ENCODE measurements around the gene CHRND. TPM values are rescaled to one million over a fixed set of nuclear protein-coding genes. Genes with fewer than 3 reads are reported as not detected.

CHRND gene
- total RNA-seq, 2 experiments from 2014 or later: not detected

DNA sequence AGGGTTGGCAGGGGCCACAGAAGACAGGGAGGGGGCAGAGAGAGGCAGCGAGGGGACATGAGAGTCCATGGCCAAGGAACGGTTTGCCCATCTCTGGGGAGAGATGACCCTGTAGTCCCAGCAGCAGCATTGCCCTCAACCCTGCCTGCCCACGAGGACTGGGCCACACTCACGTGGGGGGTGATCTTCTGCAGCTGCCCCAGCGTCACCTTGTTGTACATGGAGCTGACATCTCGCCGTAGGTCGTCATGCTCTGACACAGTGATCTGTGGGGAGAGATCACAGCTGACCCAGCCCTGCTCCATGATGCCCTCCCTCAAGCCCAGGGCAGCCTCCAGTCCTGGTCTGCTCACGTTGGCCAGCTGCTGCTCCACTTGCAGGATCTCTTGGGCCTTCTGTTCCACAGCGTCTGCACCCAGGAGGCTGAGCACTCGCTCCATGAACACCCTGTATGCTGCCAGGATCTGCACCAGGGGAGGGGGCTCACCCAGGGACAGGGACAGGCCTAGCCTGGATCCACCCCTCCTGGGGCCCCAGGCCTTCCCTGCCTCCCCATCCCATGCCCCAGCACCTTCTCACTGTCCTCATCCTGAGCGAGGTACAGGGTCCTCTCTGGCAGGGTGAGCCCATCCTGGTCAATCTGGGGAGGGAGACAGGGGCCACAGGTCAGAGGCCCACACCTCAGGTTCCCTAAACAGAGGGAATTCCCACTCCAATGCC lies 41.2 kb upstream of the CHRND start:
- POLR2A ChIA-PET: no interaction called here
- no peak overlapping the region for H3K27ac Mint-ChIP-seq
- ATAC-seq (ENCODE audit: low read depth): no peak
- H3K9me3 Mint-ChIP-seq: no peaks in the 10 kb centered on the region
- no peaks in the 10 kb centered on the region for H3K4me1 Mint-ChIP-seq
- H3K27me3 Mint-ChIP-seq: peaks cover 43% of the 10 kb centered on the region
- no peak overlapping the region for H3K4me3 Mint-ChIP-seq
- H3K36me3 Mint-ChIP-seq: no peaks in the 10 kb centered on the region
- peak; percentile 25 for DNase-seq

DNA sequence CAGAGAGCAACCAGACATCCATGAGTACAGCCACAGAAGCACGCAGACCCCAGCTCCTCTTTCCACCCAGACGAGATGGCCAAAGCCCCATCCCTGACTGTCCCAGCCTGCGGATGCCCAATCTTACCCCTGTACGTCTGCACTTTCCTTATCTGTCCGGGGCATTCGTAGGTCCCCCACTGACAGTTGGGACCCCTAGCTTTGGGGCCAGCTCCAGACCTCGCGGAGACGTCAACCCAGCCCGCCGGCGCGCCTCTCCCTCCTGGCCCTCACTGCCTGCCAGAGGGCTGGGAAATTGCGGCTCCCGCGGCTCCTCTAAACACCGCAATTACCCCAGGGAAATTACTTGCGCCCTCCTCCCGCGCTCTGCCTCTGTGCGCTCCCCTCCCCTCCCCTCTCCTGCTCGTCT lies 40.6 kb upstream of the CHRND start:
- DNase-seq: peak; percentile 35
- Mint-ChIP-seq H3K9me3 (no peaks in the 10 kb centered on the region), H3K4me1 (no peaks in the 10 kb centered on the region), H3K36me3 (no peaks in the 10 kb centered on the region), H3K27ac (no peak overlapping the region), H3K4me3 (no peak overlapping the region), H3K27me3 (peaks cover 45% of the 10 kb centered on the region)
- POLR2A ChIA-PET: no interaction called here
- ATAC-seq (ENCODE audit: low read depth): no peak

DNA sequence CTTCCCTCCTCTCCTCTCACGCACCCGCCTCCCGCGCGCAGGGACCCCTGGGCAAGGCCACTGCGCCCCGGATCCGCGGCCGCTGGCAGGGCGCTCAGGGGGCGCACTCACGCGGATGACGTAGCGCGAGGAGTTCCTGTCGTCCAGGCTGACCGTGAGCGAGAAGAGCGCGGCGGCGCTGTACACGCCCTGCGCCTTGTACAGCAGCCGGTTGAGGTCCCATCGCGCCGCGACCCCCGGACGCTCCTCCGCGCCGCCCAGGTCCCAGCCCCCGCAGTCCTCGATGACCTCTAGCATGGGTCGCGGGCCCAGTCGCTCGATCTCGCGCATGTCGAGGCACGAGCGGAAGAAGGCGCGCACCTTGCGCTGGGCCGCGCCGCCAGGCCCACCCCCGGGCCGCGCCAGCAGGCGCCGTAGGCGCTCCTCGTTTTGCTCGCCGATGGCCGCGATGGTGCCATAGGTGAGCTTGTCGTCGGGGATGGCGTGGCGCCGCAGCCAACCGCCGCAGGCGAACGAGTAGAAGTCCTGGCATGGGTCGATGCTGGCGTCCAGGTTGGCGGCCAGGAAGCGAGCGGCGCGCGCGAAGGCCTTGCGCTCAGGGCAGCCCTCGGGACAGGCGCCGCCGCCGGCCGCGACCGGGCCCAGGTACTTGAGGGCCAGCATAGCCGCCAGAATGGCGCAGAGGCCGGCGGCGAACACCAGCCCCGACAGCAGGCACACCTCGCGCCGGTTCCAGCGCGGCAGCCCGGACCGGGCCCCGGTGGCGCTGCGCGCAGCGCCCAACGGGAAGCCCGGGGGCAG lies 40.0 kb upstream of the CHRND start:
- Mint-ChIP-seq H3K9me3 (no peaks in the 10 kb centered on the region), H3K36me3 (no peaks in the 10 kb centered on the region), H3K4me3 (no peak overlapping the region), H3K4me1 (no peaks in the 10 kb centered on the region), H3K27me3 (peaks cover 45% of the 10 kb centered on the region), H3K27ac (no peak overlapping the region)
- DNase-seq (peak; percentile 38), ATAC-seq (ENCODE audit: low read depth) (no peak)
- POLR2A ChIA-PET: no interaction called here

DNA sequence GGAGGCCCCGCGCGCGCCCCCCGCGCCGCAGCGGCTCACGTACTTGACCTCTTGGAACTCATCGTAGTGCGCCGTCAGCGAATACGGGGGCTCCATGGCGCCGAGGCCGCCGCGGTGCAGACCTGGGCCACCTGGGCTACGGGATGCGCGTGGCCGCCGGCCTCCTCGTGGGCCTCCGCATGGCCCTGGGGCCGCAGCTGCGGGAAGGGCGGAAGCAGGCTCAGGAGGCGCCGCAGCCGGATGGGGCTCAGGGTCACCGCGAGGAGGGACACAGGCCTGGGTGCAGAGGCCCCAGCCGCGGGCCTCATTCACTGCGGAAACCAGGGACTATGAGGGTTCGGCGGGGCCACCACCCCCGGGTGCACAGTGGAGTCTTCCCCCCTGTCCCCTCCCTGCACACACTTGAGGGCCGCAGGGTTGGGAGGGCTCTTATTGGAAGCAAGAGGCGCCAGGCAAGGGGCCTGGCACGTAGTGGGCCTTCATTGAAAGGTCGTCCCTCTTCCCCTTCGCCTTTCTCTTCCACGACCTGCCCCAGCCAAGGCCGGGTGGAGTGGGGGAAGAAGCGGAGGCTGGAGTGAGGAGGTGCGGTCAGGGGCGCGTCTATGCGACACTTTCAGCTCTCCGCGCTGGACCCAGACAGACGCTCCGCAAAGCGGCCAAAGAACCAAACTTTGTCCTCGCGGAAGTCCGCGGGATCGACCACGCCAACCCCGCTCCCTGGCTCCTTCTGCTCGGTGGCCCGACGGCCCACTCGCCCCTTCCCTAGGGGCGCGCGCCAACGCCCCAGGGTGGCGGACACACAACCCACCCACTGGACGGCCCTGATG lies 39.2 kb upstream of the CHRND start:
- H3K27ac Mint-ChIP-seq: no peak overlapping the region
- ATAC-seq (ENCODE audit: low read depth): no peak
- H3K36me3 Mint-ChIP-seq: no peaks in the 10 kb centered on the region
- peaks cover 47% of the 10 kb centered on the region for H3K27me3 Mint-ChIP-seq
- H3K4me1 Mint-ChIP-seq: no peaks in the 10 kb centered on the region
- DNase-seq: peak; percentile 38
- POLR2A ChIA-PET: no interaction called here
- no peak overlapping the region for H3K4me3 Mint-ChIP-seq
- H3K9me3 Mint-ChIP-seq: no peaks in the 10 kb centered on the region

DNA sequence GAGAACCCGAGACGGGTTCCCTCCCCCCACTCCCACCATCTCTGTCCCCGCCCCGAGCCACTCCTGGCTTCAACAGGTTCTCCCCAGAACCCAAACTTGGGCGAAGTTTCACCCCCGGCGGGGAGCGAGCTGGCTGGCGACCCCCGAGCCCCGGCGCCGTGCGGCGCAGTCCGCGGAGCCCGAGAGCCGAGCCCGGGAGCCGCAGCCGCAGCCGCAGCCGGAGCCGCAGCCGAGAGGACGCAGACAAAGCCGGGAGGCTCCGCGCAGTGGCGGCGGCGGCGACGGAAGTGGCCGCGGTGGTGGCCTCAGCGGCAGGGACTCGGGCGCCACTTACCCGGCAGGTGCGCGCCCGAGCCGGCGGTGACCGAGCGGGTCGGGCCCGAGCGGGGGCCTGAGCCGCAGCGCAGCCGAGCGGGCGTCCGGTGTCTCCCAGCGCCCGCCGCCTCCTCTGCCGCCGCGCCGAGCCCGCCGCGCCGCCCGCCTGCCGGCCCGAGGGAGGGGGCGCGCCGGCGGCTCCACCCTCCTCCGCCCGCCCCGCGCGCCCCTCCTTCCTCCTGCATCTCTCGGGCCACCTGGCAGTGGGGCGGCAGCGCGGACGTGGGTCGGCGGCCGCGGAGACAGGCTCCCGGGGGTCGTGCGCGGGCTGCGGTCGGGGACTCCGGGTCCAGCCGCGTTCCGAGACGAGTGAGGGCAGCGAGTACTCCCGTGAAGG lies 38.4 kb upstream of the CHRND start, which contains the start of gene ECEL1:
ECEL1 (minus strand) TSS at position 450 of the 712 bp plus-strand sequence. CDS start 1,181 bp downstream, outside the sequence.
- Mint-ChIP-seq H3K9me3 (no peaks in the 10 kb centered on the region), H3K4me3 (no peak within 1 kb of the TSS), H3K27ac (no peak within 1 kb of the TSS), H3K27me3 (peaks cover 47% of the 10 kb centered on the region), H3K36me3 (no peaks in the 10 kb centered on the region), H3K4me1 (no peaks in the 10 kb centered on the region)
- no peak for ATAC-seq (ENCODE audit: low read depth)
- POLR2A ChIA-PET: no interaction called here
- peak; percentile 52 for DNase-seq

DNA sequence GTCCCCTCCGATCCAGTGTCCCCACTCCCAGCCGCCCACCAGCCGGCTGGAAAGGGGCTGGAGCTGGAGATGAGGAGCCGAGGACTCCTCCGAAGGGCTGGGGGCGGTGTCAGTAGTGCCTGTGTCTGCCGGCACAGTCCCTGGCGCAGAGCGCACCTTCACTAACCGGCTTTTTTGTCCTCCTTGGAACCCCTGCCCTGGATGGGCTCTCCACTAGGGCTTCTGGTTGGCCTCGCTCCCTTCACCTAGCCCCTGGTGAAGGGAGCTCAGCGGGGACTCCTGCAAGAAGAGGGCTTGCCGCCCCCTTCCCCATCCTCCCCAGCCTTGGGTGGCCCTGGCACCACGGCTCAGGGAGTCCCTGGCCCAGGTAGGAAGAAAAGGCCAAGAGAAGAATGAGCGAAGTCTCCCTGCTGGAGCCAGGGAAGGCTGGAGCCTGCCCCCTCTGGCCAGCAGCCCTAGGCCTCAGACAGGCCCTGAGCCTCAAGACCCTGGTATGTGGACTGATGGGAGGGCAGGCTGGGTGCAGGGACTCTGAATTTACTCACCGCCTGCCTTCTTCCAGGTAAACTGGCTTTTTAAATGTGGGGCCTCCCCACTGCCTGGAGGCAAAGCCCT lies 37.8 kb upstream of the CHRND start:
- peaks cover 45% of the 10 kb centered on the region for H3K27me3 Mint-ChIP-seq
- H3K9me3 Mint-ChIP-seq: no peaks in the 10 kb centered on the region
- H3K4me3 Mint-ChIP-seq: no peak overlapping the region
- no peak for ATAC-seq (ENCODE audit: low read depth)
- no peaks in the 10 kb centered on the region for H3K4me1 Mint-ChIP-seq
- POLR2A ChIA-PET: no interaction called here
- DNase-seq: no peak
- no peak overlapping the region for H3K27ac Mint-ChIP-seq
- H3K36me3 Mint-ChIP-seq: no peaks in the 10 kb centered on the region

DNA sequence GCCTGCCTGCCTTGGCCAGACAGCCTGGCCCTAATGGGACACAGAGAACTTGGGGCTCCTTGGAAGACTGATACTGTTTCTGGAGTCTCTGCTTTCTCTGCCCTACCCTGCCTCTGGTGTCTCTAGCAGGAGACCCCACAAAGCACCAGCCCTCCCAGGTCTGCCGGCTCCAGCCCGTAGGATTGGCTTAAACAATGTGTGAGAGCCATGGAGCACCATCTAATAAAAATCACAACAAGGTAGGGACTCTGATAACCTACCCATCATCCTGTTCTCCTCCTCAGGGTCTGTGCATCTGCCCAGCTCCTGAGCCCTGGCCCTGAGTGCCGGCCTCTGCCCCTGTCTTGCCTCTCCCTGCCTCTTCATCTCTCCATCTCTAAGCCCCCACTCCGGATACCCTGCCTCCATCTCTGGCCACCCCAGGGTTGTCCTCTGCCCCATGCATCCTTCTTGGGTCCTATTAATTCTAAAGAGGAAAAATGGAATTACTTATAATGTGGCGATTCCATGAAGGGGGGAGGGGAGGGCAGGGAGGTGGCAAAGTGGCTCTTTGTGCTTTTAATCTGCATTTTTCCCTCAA lies 37.1 kb upstream of the CHRND start:
- POLR2A ChIA-PET: no interaction called here
- H3K27ac Mint-ChIP-seq: no peak overlapping the region
- H3K4me1 Mint-ChIP-seq: no peaks in the 10 kb centered on the region
- no peak for ATAC-seq (ENCODE audit: low read depth)
- no peaks in the 10 kb centered on the region for H3K36me3 Mint-ChIP-seq
- H3K9me3 Mint-ChIP-seq: no peaks in the 10 kb centered on the region
- H3K4me3 Mint-ChIP-seq: no peak overlapping the region
- DNase-seq: no peak
- peaks cover 45% of the 10 kb centered on the region for H3K27me3 Mint-ChIP-seq

DNA sequence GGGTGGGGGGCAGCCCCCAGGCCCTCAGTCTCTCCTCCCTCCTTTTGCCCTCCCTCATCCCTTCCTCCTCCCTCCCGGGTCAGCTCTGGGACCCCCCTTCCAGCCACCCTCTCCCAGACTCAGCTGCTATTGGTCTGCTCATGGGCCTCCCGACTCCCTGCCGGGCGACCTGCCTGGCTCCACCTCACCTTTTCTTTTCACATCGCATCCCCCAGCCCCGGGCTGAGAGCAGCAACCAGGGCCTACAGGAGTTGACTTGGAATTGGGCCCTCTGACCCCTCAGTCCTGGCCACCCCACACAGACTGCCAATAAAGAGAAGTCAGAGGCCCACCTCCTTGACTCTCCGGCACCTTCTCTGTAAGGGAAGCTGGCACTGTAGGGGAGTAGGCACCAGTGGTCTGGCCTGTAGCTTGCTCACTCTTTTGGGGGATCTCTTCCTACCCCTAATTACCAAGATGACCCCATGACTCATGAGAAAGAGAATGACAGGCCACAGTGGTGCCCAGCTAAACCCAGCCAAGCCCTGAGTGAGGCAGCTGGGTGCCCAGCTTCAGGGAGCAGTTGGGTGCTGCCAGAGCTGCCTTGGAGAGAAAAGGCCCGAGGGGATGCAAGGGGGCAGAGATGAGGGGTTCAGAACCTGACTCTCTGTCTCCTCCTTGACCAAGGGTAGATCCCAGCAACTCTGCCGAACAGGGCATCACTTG lies 36.3 kb upstream of the CHRND start:
- no peak overlapping the region for H3K4me3 Mint-ChIP-seq
- POLR2A ChIA-PET: no interaction called here
- H3K27ac Mint-ChIP-seq: no peak overlapping the region
- ATAC-seq (ENCODE audit: low read depth) (no peak), DNase-seq (peak; percentile 26)
- H3K27me3 Mint-ChIP-seq: peaks cover 39% of the 10 kb centered on the region
- no peaks in the 10 kb centered on the region for H3K4me1 Mint-ChIP-seq
- H3K36me3 Mint-ChIP-seq: no peaks in the 10 kb centered on the region
- no peaks in the 10 kb centered on the region for H3K9me3 Mint-ChIP-seq

DNA sequence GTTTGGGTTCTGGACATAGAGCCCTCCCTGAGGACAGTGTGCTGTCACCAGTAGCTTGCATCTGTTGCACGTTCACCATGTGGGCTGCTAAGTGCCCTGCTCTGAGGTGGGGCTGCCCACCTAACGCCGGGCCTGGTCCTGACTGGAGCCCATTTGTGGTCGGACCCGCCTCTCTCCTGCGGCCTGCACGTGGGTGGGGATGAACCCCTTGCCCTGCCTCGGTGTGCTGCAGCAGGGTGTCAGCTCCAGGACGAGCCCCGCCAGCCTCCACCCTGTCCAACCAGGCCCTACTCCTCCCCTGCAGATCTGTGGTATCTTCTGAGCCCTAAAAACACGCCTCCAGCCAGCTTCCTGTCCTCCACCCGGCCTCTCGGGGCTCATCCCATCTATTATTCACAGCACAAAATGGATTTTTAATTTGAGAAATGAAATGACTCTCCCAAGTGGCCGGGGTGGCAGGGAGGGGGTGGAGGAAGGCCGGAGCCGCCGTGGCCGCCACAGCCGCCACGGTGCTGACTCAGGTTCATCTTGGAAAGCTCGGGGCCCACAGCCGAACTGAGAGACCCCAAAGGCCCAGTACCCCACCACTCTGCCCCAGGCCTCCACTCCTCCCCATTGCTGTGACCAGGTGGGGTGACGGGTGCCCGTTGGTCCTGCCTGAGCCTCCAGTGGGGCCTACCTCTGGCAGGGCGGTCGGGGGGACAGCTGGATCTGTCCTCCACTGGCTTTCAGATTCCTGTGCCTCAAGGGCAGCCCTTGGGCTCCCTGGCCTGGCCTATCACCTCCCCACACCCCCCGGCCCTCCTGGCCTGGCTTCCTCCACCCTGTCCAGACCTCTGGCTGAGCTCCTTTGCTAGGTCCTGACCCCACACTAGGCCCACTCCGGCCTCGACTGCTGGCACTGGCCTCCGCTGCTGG lies 35.5 kb upstream of the CHRND start:
- DNase-seq (peak; percentile 25), ATAC-seq (ENCODE audit: low read depth) (no peak)
- Mint-ChIP-seq H3K27ac (no peak overlapping the region), H3K27me3 (peaks cover 30% of the 10 kb centered on the region), H3K9me3 (no peaks in the 10 kb centered on the region), H3K4me3 (no peak overlapping the region), H3K4me1 (no peaks in the 10 kb centered on the region), H3K36me3 (no peaks in the 10 kb centered on the region)
- POLR2A ChIA-PET: no interaction called here

DNA sequence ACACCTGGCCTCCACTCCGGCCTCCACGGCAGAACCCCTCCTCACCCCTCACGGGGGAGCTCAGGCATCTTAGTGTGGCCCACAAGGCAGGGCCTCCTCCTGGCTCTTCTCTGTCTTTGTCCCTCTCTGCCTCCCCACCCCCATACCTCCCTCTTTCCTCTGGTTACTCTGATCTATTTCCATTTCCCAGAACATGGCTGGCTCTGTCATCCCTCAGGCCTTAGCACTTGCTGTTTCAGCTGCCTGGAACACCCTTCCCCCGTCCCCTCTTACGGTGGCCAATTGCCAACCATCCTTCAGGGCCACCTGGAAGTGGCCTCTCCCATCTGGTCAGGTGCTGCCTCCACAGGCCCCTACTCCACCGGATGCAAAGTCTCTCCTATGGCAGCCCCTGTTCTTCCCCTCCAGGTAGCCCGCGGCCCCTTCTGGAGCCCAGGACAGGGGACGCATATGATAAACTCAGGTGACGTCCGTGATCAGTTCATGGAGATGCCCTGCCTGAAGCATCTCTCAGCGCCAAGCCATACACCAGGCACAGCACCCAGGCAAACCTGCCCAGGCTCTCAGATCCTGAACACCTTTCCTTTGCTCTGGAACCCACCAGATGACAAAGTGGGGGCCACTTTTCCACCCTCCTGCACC lies 34.7 kb upstream of the CHRND start:
- Mint-ChIP-seq H3K9me3 (no peaks in the 10 kb centered on the region), H3K27ac (no peak overlapping the region), H3K27me3 (peaks cover 28% of the 10 kb centered on the region), H3K4me1 (no peaks in the 10 kb centered on the region), H3K4me3 (no peak overlapping the region), H3K36me3 (no peaks in the 10 kb centered on the region)
- ATAC-seq (ENCODE audit: low read depth): no peak
- no peak for DNase-seq
- POLR2A ChIA-PET: no interaction called here

DNA sequence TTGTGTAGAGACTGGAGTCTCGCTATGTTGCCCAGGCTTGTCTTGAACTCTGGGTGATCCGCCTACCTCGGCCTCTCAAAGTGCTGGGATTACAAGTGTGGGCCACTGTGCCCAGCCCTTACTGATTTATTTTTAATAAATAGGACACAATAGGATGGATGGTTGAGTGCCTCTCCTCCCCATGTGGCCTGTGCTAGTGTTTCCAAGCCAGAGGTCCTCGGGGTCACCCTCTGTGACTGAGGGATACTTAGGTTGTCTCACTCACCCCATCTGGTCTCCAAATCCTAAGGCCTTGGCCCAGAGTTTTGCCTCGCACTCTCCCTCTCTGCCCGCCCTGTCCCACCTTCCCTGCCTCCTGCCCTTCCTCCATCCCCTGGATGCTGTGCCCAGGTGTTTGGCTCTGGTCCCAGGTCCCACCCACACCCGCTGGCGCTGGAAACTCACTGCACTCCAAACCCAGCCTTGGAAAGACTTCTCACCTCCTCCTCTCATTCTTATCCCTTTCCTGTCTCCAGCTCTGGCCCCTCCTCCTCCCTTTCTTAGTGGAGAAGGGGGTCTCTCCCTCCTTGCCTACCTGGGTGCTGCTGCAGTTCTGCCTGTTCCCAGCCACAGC lies 33.6 kb upstream of the CHRND start:
- ATAC-seq (ENCODE audit: low read depth): no peak
- Mint-ChIP-seq H3K27me3 (peaks cover 23% of the 10 kb centered on the region), H3K9me3 (no peaks in the 10 kb centered on the region), H3K27ac (no peak overlapping the region), H3K36me3 (no peaks in the 10 kb centered on the region), H3K4me1 (no peaks in the 10 kb centered on the region), H3K4me3 (no peak overlapping the region)
- no peak for DNase-seq
- POLR2A ChIA-PET: no interaction called here
